ENCODE results near the gene SLC2A5.

GRCh38 chr1:9111357-9111691 lies 41.9 kb upstream of the SLC2A5 start:
- TF ChIP-seq EZH2 (IDR thresholded peaks at IDR 0.05; ENCODE audit: borderline replicate concordance, low read depth, low read length, severe bottlenecking) (no peak), POLR2AphosphoS5 (IDR thresholded peaks at IDR 0.05; ENCODE audit: insufficient read depth, low read depth, low read length) (no peak)

Data from endothelial cell of umbilical vein (primary cell).